GM08714 (cell line): ENCODE measurements around the gene SMIM33.
A peak's percentile ranks its signal among the peaks of the same experiment; 100 is the strongest.

ENCODE experiments used
- H3K4me3 ChIP-seq: fragments of 200-500 bp; sonication (Bioruptor generic); 2 replicates; pipeline ENCODE4 v1.5.1; 2014; ENCODE audit warnings: mild to moderate bottlenecking, low read length, inconsistent platforms
- ZNF274 ChIP-seq: IDR thresholded peaks from 2 replicates; pipeline ENCODE4 v1.6.1; 2012; ENCODE audit warnings: mild to moderate bottlenecking, low read depth, low read length

Gene SMIM33

GRCh38 chr5:139513852-139514485 is 43.2 kb downstream of the SMIM33 start:
- TF ChIP-seq ZNF274 = no peak
- H3K4me3 ChIP-seq = no peak overlapping the region

GRCh38 chr5:139514486-139514856 is 43.7 kb downstream of the SMIM33 start:
- H3K4me3 ChIP-seq = no peak overlapping the region
- no peak for TF ChIP-seq ZNF274

- no peak for TF ChIP-seq ZNF274
- peak overlapping the region; percentile 58; the same call in 1 of the 2 replicates for H3K4me3 ChIP-seq
Observed at GRCh38 chr5:139517683-139518564, 47.1 kb downstream of the SMIM33 start.
